EH (cell line): ENCODE results near the gene MKNK2.
"Not testable (repeated sequence)": the region's sequence is repeated elsewhere in the genome, so short reads cannot be mapped to it uniquely, and the experiment has no call there.

Experiments used
- DNase-seq: peaks from one replicate; pipeline ENCODE4 v3.0.0-alpha.2; 2015; ENCODE audit warnings: low read depth

The MKNK2 gene

GRCh38 chr19:2050991-2051772, at the start of gene MKNK2:
MKNK2 (minus strand) TSS chr19:2051244; CDS start chr19:2050851, 393 bp downstream.
- peak; percentile 86 for DNase-seq

- DNase-seq: no peak
Measured at GRCh38 chr19:2100719-2101061, 49.6 kb upstream of the MKNK2 start.

GRCh38 chr19:2099937-2100718, 49.1 kb upstream of the MKNK2 start:
- no peak for DNase-seq

GRCh38 chr19:2099054-2099501, 48.0 kb upstream of the MKNK2 start:
- no peak for DNase-seq

GRCh38 chr19:2097886-2098327, 46.9 kb upstream of the MKNK2 start:
- no peak for DNase-seq

- DNase-seq: no peak
Measured at GRCh38 chr19:2097203-2097885, 46.3 kb upstream of the MKNK2 start.

GRCh38 chr19:2096480-2097202, 45.6 kb upstream of the MKNK2 start, which contains the start of gene IZUMO4:
IZUMO4 (plus strand) TSS chr19:2096915; CDS start chr19:2096946, 31 bp downstream.
- DNase-seq: peak; percentile 96

GRCh38 chr19:2096034-2096479, 45.0 kb upstream of the MKNK2 start, which contains the start of gene MOB3A:
MOB3A (minus strand) TSS chr19:2096326; CDS start chr19:2078560, 17,766 bp downstream.
- DNase-seq: peak; percentile 89

- DNase-seq: not testable (repeated sequence)
Measured at GRCh38 chr19:2091926-2092525, 41.0 kb upstream of the MKNK2 start.

GRCh38 chr19:2089727-2090053, 38.6 kb upstream of the MKNK2 start:
- no peak for DNase-seq

- DNase-seq: peak; percentile 69
Measured at GRCh38 chr19:2089001-2089711, 38.1 kb upstream of the MKNK2 start.

- DNase-seq: no peak
Measured at GRCh38 chr19:2087621-2088100, 36.6 kb upstream of the MKNK2 start.

GRCh38 chr19:2086695-2087620, 35.9 kb upstream of the MKNK2 start:
- DNase-seq: peak; percentile 13

GRCh38 chr19:2084993-2085720, 34.1 kb upstream of the MKNK2 start:
- peak; percentile 81 for DNase-seq

GRCh38 chr19:2083174-2083854, 32.3 kb upstream of the MKNK2 start:
- DNase-seq: no peak

- DNase-seq: no peak
Measured at GRCh38 chr19:2081873-2082810, 31.1 kb upstream of the MKNK2 start.
